H1 (cell line): ENCODE results near the gene MTCH1. TPM values are rescaled to one million over a fixed set of nuclear protein-coding genes. Genes with fewer than 3 reads are reported as not detected.

Experiments
- CTCF ChIA-PET: fragments of 300-600 bp; sonication (Branson Sonifier 250); formaldehyde crosslinking; loops from one replicate; lab custom pipeline; 2021; ENCODE audit not compliant: partially characterized antibody; lab: Charles Lee
- POLR2A ChIA-PET: fragments of 300-600 bp; sonication (Branson Sonifier 250); formaldehyde crosslinking; loops from one replicate; lab custom pipeline; 2021; ENCODE audit warnings: inconsistent platforms; ENCODE audit not compliant: partially characterized antibody; lab: Charles Lee
- DNase-seq, 2 experiments: peaks; one replicate each; pipeline versions ENCODE4 v3.0.0 to v3.0.0-alpha.2; 2010 to 2022; ENCODE audit warnings: low spot score in 2 of 2, low read depth in 1 of 2, mixed read lengths in 1 of 2
- FAIRE-seq: peaks from 2 replicates; lab custom pipeline; 2011; peaks lifted over from hg19 to GRCh38; lab: Jason Lieb, UNC
- H2AFZ ChIP-seq: 2 replicates; pipeline ENCODE4 v1.8.1; 2012; ENCODE audit warnings: low read length, inconsistent platforms
- H2AK5ac ChIP-seq: 2 replicates; pipeline ENCODE4 v1.6.1; 2013; ENCODE audit warnings: low read depth, low read length
- H2BK120ac ChIP-seq: replicated peaks from 2 replicates; pipeline ENCODE3; 2013; ENCODE audit warnings: low read depth, low read length, inconsistent platforms
- H2BK12ac ChIP-seq: 2 replicates; pipeline ENCODE4 v1.6.1; 2013; ENCODE audit warnings: low read depth, low read length
- H2BK15ac ChIP-seq: 2 replicates; pipeline ENCODE4 v1.6.1; 2013; ENCODE audit warnings: low read length
- H2BK20ac ChIP-seq: 2 replicates; pipeline ENCODE4 v1.6.1; 2013; ENCODE audit warnings: low read length
- H2BK5ac ChIP-seq: 2 replicates; pipeline ENCODE4 v1.6.1; 2013; ENCODE audit warnings: low read depth, low read length
- H3K14ac ChIP-seq: 2 replicates; pipeline ENCODE4 v1.6.1; 2013; ENCODE audit warnings: inconsistent platforms; ENCODE audit not compliant: insufficient read length
- H3K18ac ChIP-seq: 2 replicates; pipeline ENCODE4 v1.6.1; 2013; ENCODE audit warnings: low read length; ENCODE audit errors: extremely low read depth
- H3K23ac ChIP-seq: 2 replicates; pipeline ENCODE4 v1.6.1; 2013; ENCODE audit warnings: inconsistent platforms; ENCODE audit not compliant: insufficient read length
- H3K23me2 ChIP-seq: 2 replicates; pipeline ENCODE4 v1.6.1; 2013; ENCODE audit warnings: low read depth, low read length
- H3K27ac ChIP-seq: 2 replicates; pipeline ENCODE4 v1.6.1; 2011; ENCODE audit warnings: low read depth, low read length, inconsistent platforms
- H3K27me3 ChIP-seq, 4 experiments: replicated peaks in 1 of 4; 1 replicate in 1 of 4; 2 replicates in 3 of 4; pipeline versions ENCODE4 v1.6.1 to v1.8.1; 2011 to 2013; ENCODE audit warnings: low read length in 3 of 4, mild to moderate bottlenecking in 3 of 4, inconsistent platforms in 2 of 4, mixed read lengths in 2 of 4, moderate library complexity in 1 of 4; ENCODE audit not compliant: control insufficient read depth in 3 of 4, insufficient read depth in 3 of 4; ENCODE audit errors: extremely low read depth in 1 of 4
- H3K36me3 ChIP-seq, 4 experiments: 2 replicates each; pipeline versions ENCODE4 v1.6.1 to v1.8.1; 2011 to 2013; ENCODE audit warnings: mild to moderate bottlenecking in 4 of 4, low read length in 3 of 4, moderate library complexity in 2 of 4, control low read depth in 1 of 4, inconsistent platforms in 1 of 4; ENCODE audit not compliant: insufficient read depth in 4 of 4, control insufficient read depth in 2 of 4
- H3K4ac ChIP-seq: replicated peaks from 2 replicates; pipeline ENCODE3; 2013; ENCODE audit warnings: low read length, low read depth, mixed read lengths, inconsistent platforms; ENCODE audit not compliant: insufficient read length
- H3K4me1 ChIP-seq, 4 experiments: replicated peaks in 1 of 4; 1 replicate in 1 of 4; 2 replicates in 3 of 4; pipeline versions ENCODE4 v1.6.1 to v1.8.1; 2011 to 2013; ENCODE audit warnings: low read length in 3 of 4, inconsistent platforms in 2 of 4, mixed read lengths in 1 of 4; ENCODE audit not compliant: insufficient read depth in 4 of 4, control insufficient read depth in 3 of 4
- H3K4me2 ChIP-seq, 2 experiments: 2 replicates each; pipeline versions ENCODE4 v1.6.1 to v1.8.1; 2011 to 2013; ENCODE audit warnings: low read depth in 2 of 2, low read length in 2 of 2, control low read depth in 1 of 2, inconsistent platforms in 1 of 2, mild to moderate bottlenecking in 1 of 2; ENCODE audit not compliant: insufficient read depth in 1 of 2
- H3K4me3 ChIP-seq, 4 experiments: fragments of 200-600, 300-600 bp in 1 of 4; sonication (generic), shearing (Covaris generic), sonication (Bioruptor Twin) in 1 of 4; 2 replicates each; pipeline versions ENCODE4 v1.5.1 to v1.8.1; 2011 to 2016; ENCODE audit warnings: low read length in 4 of 4, low read depth in 3 of 4, control low read depth in 2 of 4, inconsistent platforms in 2 of 4, mild to moderate bottlenecking in 2 of 4, mixed read lengths in 1 of 4, moderate library complexity in 1 of 4; ENCODE audit not compliant: insufficient read depth in 2 of 4; ENCODE audit errors: extremely low read depth in 1 of 4
- H3K56ac ChIP-seq: replicated peaks from 2 replicates; pipeline ENCODE3; 2013; ENCODE audit warnings: low read depth, mild to moderate bottlenecking, mixed read lengths, low read length, inconsistent platforms; ENCODE audit not compliant: insufficient read length
- H3K79me1 ChIP-seq: 2 replicates; pipeline ENCODE4 v1.6.1; 2013; ENCODE audit warnings: low read depth, low read length, control low read depth
- H3K79me2 ChIP-seq, 2 experiments: 2 replicates each; pipeline versions ENCODE4 v1.6.1 to v1.8.1; 2012 to 2013; ENCODE audit warnings: low read length in 2 of 2, mild to moderate bottlenecking in 2 of 2, inconsistent platforms in 1 of 2; ENCODE audit not compliant: insufficient read depth in 2 of 2, control insufficient read depth in 1 of 2
- H3K9ac ChIP-seq, 4 experiments: replicated peaks in 1 of 4; 1 replicate in 1 of 4; 2 replicates in 3 of 4; pipeline versions ENCODE4 v1.6.1 to v1.8.1; 2011 to 2013; ENCODE audit warnings: low read depth in 3 of 4, low read length in 3 of 4, control low read depth in 2 of 4, mild to moderate bottlenecking in 2 of 4, moderate library complexity in 2 of 4, inconsistent platforms in 1 of 4; ENCODE audit errors: extremely low read depth in 1 of 4
- H3K9me3 ChIP-seq, 2 experiments: 2 replicates each; pipeline versions ENCODE4 v1.6.1 to v1.8.1; 2012 to 2013; ENCODE audit warnings: mild to moderate bottlenecking in 2 of 2, moderate library complexity in 2 of 2, control low read depth in 1 of 2, inconsistent platforms in 1 of 2, low read depth in 1 of 2, low read length in 1 of 2, mixed read lengths in 1 of 2; ENCODE audit not compliant: insufficient read depth in 2 of 2
- H4K20me1 ChIP-seq, 2 experiments: replicated peaks in 1 of 2; 2 replicates each; pipeline versions ENCODE3 to v1.8.1; 2011 to 2013; ENCODE audit warnings: inconsistent platforms in 2 of 2, low read length in 2 of 2, mild to moderate bottlenecking in 1 of 2; ENCODE audit not compliant: insufficient read depth in 2 of 2, control insufficient read depth in 1 of 2
- H4K5ac ChIP-seq: 2 replicates; pipeline ENCODE4 v1.6.1; 2013; ENCODE audit warnings: low read length, low read depth, mixed read lengths, inconsistent platforms; ENCODE audit not compliant: insufficient read length
- H4K8ac ChIP-seq: 2 replicates; pipeline ENCODE4 v1.8.0; 2013; ENCODE audit warnings: mild to moderate bottlenecking, moderate library complexity, low read length, inconsistent platforms; ENCODE audit not compliant: insufficient read depth; ENCODE audit errors: extremely low read depth
- H4K91ac ChIP-seq: replicated peaks from 2 replicates; pipeline ENCODE3; 2013; ENCODE audit warnings: low read length, mixed read lengths, inconsistent platforms; ENCODE audit not compliant: insufficient read length
- BRCA1 ChIP-seq: IDR thresholded peaks from 2 replicates; pipeline ENCODE4 v1.6.1; 2012; ENCODE audit warnings: low read depth, low read length, improper control_type of control experiment
- EGR1 ChIP-seq: IDR thresholded peaks from 2 replicates; pipeline ENCODE4 v1.6.1; 2011; ENCODE audit warnings: low read depth, low read length, borderline replicate concordance
- FOSL1 ChIP-seq: IDR thresholded peaks from 2 replicates; pipeline ENCODE4 v1.6.1; 2011; ENCODE audit warnings: mild to moderate bottlenecking, low read depth, low read length, moderate library complexity; ENCODE audit not compliant: insufficient read depth
- GTF2F1 ChIP-seq: IDR thresholded peaks from 2 replicates; pipeline ENCODE4 v1.6.1; 2012; ENCODE audit warnings: low read depth, low read length, improper control_type of control experiment, borderline replicate concordance
- KDM1A ChIP-seq: fragments of 200-600, 300-600 bp; sonication (generic); IDR thresholded peaks from 2 replicates; pipeline ENCODE4 v1.7.1; 2016; ENCODE audit warnings: mild to moderate bottlenecking, low read length, borderline replicate concordance
- NANOG ChIP-seq: IDR thresholded peaks from 2 replicates; pipeline ENCODE4 v1.6.1; 2011; ENCODE audit warnings: low read length, low read depth, mild to moderate bottlenecking, inconsistent platforms; ENCODE audit not compliant: insufficient read depth, poor library complexity, severe bottlenecking
- RBBP5 ChIP-seq: IDR thresholded peaks from 2 replicates; pipeline ENCODE4 v1.7.1; 2012; ENCODE audit warnings: low read depth, mild to moderate bottlenecking, inconsistent platforms, low read length, moderate library complexity, borderline replicate concordance
- SP1 ChIP-seq: IDR thresholded peaks from 2 replicates; pipeline ENCODE4 v1.6.1; 2011; ENCODE audit warnings: low read depth, low read length
- SRF ChIP-seq: IDR thresholded peaks from 2 replicates; pipeline ENCODE4 v1.6.1; 2011; ENCODE audit warnings: mild to moderate bottlenecking, low read depth, low read length, moderate library complexity
- TAF1 ChIP-seq: IDR thresholded peaks from 2 replicates; pipeline ENCODE4 v1.6.1; 2011; ENCODE audit warnings: mild to moderate bottlenecking, low read depth, low read length
- TEAD4 ChIP-seq: IDR thresholded peaks from 2 replicates; pipeline ENCODE4 v1.6.1; 2012; ENCODE audit warnings: low read depth, low read length, inconsistent platforms, mixed read lengths
- USF2 ChIP-seq: IDR thresholded peaks from 2 replicates; pipeline ENCODE4 v1.6.1; 2011; ENCODE audit warnings: low read length, improper control_type of control experiment
- YY1 ChIP-seq: IDR thresholded peaks from 2 replicates; pipeline ENCODE4 v1.6.1; 2011; ENCODE audit warnings: low read depth, mild to moderate bottlenecking, low read length
- WGBS, 2 experiments: shearing (Covaris generic) in 1 of 2; methylation state at CpG; one replicate each; pipeline versions ENCODE4 v1.1.6 to v1.1.7; 2013 to 2015; ENCODE audit warnings: low lambda C conversion rate in 2 of 2, mixed read lengths in 2 of 2, inconsistent platforms in 1 of 2, low coverage in 1 of 2, missing lambda C conversion rate in 1 of 2; ENCODE audit not compliant: insufficient replicate concordance in 2 of 2, insufficient coverage in 1 of 2, insufficient read length in 1 of 2; ENCODE audit errors: extremely low coverage in 1 of 2, missing lambda C conversion rate in 1 of 2; 5-methylcytosine and 5-hydroxymethylcytosine counted together
- polyA plus RNA-seq, 7 experiments: library from polyadenylated mRNA; depleted of rRNA in 3 of 7; stranded (reverse) in 5 of 7; unstranded in 2 of 7; fragments of >200 nt in 5 of 7; fragments of 200-250 nt in 2 of 7; gene quantifications; 1 replicate in 5 of 7; 2 replicates in 1 of 7; 4 replicates in 1 of 7; pipeline versions ENCODE4 v1.2.1 to v1.2.3, GENCODE V29; 2011 to 2013; ENCODE audit warnings: missing spikeins in 2 of 7, mixed read lengths in 2 of 7
- total RNA-seq: library from RNA; stranded (reverse); fragmentation: NEBNext Ultra II Directional; extraction: Animal tissue kit (Norgen Biotek cat#: 25700); gene quantifications from 2 replicates; pipeline ENCODE4 v1.2.1, GENCODE V29; 2021

The MTCH1 gene
- total and polyA plus RNA-seq, 2 of the 8 experiments (the other 6 are each of a cell fraction or from before 2014, with no cell fraction given): 169 to 214 TPM

DNA sequence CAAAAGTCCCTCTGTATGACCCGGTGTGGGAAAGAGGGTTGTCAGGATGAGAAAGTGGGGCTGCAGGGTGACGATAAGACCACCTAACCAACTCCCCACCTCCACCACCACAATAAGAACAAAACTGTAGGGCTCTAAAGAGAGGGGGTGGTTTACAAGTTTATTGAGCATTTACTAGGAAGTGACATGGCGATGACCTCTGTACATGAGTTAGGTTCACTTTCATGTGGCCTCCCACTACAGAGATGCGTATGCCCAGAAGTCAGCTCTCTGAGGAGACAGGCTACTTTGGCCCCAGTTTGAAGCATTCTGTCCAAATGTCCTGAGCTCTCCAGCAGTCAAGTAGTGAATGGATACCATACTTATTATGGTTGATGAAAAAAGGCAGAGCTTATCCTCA lies 60.2 kb downstream of the MTCH1 start:
- Histone ChIP-seq H2BK120ac (no peak overlapping the region), H3K14ac (no peak overlapping the region), H2AK5ac (no peak overlapping the region), H3K23ac (no peak overlapping the region), H3K9me3 (no peaks in the 10 kb centered on the region), H3K79me2 (no peaks in the 10 kb centered on the region), H3K9ac (no peak overlapping the region), H3K56ac (no peak overlapping the region), H3K27ac (no peak overlapping the region), H2BK12ac (no peak overlapping the region), H3K4me1 (no peaks in the 10 kb centered on the region), H3K18ac (no peak overlapping the region), H3K4me2 (no peak overlapping the region), H3K23me2 (no peaks in the 10 kb centered on the region), H3K79me1 (no peaks in the 10 kb centered on the region), H2BK20ac (no peak overlapping the region), H2BK5ac (no peak overlapping the region), H3K36me3 (no peaks in the 10 kb centered on the region), H2BK15ac (no peak overlapping the region), H4K5ac (no peak overlapping the region), H4K20me1 (peaks cover 0 to 2% of the 10 kb centered on the region in 2 experiments), H3K27me3 (no peaks in the 10 kb centered on the region), H3K4ac (no peak overlapping the region), H2AFZ (no peak overlapping the region), H3K4me3 (no peak overlapping the region), H4K91ac (no peak overlapping the region), H4K8ac (no peak overlapping the region)
- CTCF ChIA-PET: interaction anchor here (0.5 kb wide), 1 partner anchor 26 kb away, joined by 3 read pairs; no protein-coding TSS in a partner anchor
- no peak for DNase-seq
- TF ChIP-seq GTF2F1 (no peak), TAF1 (no peak), TEAD4 (no peak), KDM1A (no peak), FOSL1 (no peak), USF2 (no peak), YY1 (no peak), SP1 (no peak), SRF (no peak), EGR1 (no peak), RBBP5 (no peak), NANOG (no peak), BRCA1 (no peak)
- FAIRE-seq: no peak
- WGBS, 2 experiments: 81% methylated on average over 4 of the region's 4 CpGs; no CpG with 5 or more reads in 1 of the 2 experiments
- POLR2A ChIA-PET: no interaction called here
